Panc1 (cell line): Measurements from ENCODE around the gene NCK2.

Source experiments
- CTCF ChIP-seq: fragments of 450-650 bp; IDR thresholded peaks from 2 replicates; pipeline ENCODE4 v1.5.1; 2017; ENCODE audit warnings: mild to moderate bottlenecking
- POLR2AphosphoS5 ChIP-seq: IDR thresholded peaks from 2 replicates; pipeline ENCODE4 v1.6.1; 2012; ENCODE audit warnings: mild to moderate bottlenecking, low read depth, low read length, moderate library complexity

GRCh38 chr2:105924932-105925331, 180.2 kb downstream of the NCK2 start:
- TF ChIP-seq CTCF, result no peak
- no peak for TF ChIP-seq POLR2AphosphoS5
